ENCODE results near the gene LHX1. TPM values are rescaled to one million over a fixed set of nuclear protein-coding genes. Genes with fewer than 3 reads are reported as not detected.
A peak's percentile ranks its signal among the peaks of the same experiment; 100 is the strongest.

The LHX1 gene
- total RNA-seq, 1 experiment from 2014 or later = 0.61 TPM

DNA sequence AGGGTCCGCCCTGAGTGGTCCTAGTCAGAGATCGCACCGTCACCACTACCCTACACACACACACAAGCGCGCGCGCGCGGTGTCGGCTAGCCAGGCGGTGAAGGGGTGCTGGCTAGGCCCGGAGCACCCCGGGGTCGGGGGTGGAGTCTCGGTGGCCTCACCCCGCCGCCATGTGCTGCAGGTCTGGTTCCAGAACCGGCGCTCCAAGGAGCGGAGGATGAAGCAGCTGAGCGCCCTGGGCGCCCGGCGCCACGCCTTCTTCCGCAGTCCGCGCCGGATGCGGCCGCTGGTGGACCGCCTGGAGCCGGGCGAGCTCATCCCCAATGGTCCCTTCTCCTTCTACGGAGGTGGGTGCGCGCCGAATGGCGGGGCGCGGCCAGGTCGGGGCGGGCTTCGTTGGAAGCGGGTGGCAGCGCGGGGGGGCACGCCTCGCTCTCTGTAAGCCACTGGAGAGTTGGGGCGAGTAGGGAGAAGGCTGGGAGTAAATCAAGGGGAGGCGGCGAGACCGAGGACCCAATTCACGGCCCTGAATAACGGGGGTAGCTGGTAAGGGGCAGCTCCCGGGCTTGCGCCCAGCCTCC, 4.8 kb downstream of the LHX1 start:
- Mint-ChIP-seq H3K27ac (no peak overlapping the region), H3K36me3 (no peaks in the 10 kb centered on the region), H3K4me1 (peaks cover 76% of the 10 kb centered on the region), H3K27me3 (ENCODE audit: low read depth) (peaks cover 100% of the 10 kb centered on the region), H3K9me3 (no peaks in the 10 kb centered on the region), H3K4me3 (peak overlapping the region; percentile 55)
- DNase-seq (ENCODE audit: low spot score) (peak; percentile 50), ATAC-seq (no peak; the same call in 1 of the 2 replicates)
- POLR2A ChIA-PET = interaction anchor here (0.7 kb wide), 1 partner anchor 11 kb away, joined by 3 read pairs; no protein-coding TSS in a partner anchor
- CTCF ChIA-PET = interaction anchor here (0.5 to 1.1 kb wide), 2 partner anchors 222 to 309 kb away, joined by 3 read pairs; no protein-coding TSS in a partner anchor
- TF ChIP-seq GABPB1 (CRISPR knock-in tag; IDR thresholded peaks at IDR 0.05) = no peak
- TF ChIP-seq, protein P1, sequence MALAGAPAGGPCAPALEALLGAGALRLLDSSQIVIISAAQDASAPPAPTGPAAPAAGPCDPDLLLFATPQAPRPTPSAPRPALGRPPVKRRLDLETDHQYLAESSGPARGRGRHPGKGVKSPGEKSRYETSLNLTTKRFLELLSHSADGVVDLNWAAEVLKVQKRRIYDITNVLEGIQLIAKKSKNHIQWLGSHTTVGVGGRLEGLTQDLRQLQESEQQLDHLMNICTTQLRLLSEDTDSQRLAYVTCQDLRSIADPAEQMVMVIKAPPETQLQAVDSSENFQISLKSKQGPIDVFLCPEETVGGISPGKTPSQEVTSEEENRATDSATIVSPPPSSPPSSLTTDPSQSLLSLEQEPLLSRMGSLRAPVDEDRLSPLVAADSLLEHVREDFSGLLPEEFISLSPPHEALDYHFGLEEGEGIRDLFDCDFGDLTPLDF (CRISPR knock-in tag; IDR thresholded peaks at IDR 0.05) = no peak
- TF ChIP-seq ESRRA (CRISPR knock-in tag; IDR thresholded peaks at IDR 0.05; ENCODE audit: borderline replicate concordance) = no peak
- TF ChIP-seq, protein P2, sequence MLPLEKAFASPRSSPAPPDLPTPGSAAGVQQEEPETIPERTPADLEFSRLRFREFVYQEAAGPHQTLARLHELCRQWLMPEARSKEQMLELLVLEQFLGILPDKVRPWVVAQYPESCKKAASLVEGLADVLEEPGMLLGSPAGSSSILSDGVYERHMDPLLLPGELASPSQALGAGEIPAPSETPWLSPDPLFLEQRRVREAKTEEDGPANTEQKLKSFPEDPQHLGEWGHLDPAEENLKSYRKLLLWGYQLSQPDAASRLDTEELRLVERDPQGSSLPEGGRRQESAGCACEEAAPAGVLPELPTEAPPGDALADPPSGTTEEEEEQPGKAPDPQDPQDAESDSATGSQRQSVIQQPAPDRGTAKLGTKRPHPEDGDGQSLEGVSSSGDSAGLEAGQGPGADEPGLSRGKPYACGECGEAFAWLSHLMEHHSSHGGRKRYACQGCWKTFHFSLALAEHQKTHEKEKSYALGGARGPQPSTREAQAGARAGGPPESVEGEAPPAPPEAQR (CRISPR knock-in tag; IDR thresholded peaks at IDR 0.05) = no peak
- TF ChIP-seq, protein P3, sequence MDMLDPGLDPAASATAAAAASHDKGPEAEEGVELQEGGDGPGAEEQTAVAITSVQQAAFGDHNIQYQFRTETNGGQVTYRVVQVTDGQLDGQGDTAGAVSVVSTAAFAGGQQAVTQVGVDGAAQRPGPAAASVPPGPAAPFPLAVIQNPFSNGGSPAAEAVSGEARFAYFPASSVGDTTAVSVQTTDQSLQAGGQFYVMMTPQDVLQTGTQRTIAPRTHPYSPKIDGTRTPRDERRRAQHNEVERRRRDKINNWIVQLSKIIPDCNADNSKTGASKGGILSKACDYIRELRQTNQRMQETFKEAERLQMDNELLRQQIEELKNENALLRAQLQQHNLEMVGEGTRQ (CRISPR knock-in tag; IDR thresholded peaks at IDR 0.05) = peak; percentile 24; the same call in 1 of the 2 replicates
- TF ChIP-seq FOXP1 (CRISPR knock-in tag; IDR thresholded peaks at IDR 0.05; ENCODE audit: borderline replicate concordance) = no peak
- TF ChIP-seq, protein P4, sequence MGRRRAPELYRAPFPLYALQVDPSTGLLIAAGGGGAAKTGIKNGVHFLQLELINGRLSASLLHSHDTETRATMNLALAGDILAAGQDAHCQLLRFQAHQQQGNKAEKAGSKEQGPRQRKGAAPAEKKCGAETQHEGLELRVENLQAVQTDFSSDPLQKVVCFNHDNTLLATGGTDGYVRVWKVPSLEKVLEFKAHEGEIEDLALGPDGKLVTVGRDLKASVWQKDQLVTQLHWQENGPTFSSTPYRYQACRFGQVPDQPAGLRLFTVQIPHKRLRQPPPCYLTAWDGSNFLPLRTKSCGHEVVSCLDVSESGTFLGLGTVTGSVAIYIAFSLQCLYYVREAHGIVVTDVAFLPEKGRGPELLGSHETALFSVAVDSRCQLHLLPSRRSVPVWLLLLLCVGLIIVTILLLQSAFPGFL (CRISPR knock-in tag; IDR thresholded peaks at IDR 0.05; ENCODE audit: borderline replicate concordance) = no peak
- TF ChIP-seq NR3C1 (CRISPR knock-in tag; conservative IDR thresholded peaks at IDR 0.05; ENCODE audit: low read depth) = no peak
- TF ChIP-seq, protein P5, sequence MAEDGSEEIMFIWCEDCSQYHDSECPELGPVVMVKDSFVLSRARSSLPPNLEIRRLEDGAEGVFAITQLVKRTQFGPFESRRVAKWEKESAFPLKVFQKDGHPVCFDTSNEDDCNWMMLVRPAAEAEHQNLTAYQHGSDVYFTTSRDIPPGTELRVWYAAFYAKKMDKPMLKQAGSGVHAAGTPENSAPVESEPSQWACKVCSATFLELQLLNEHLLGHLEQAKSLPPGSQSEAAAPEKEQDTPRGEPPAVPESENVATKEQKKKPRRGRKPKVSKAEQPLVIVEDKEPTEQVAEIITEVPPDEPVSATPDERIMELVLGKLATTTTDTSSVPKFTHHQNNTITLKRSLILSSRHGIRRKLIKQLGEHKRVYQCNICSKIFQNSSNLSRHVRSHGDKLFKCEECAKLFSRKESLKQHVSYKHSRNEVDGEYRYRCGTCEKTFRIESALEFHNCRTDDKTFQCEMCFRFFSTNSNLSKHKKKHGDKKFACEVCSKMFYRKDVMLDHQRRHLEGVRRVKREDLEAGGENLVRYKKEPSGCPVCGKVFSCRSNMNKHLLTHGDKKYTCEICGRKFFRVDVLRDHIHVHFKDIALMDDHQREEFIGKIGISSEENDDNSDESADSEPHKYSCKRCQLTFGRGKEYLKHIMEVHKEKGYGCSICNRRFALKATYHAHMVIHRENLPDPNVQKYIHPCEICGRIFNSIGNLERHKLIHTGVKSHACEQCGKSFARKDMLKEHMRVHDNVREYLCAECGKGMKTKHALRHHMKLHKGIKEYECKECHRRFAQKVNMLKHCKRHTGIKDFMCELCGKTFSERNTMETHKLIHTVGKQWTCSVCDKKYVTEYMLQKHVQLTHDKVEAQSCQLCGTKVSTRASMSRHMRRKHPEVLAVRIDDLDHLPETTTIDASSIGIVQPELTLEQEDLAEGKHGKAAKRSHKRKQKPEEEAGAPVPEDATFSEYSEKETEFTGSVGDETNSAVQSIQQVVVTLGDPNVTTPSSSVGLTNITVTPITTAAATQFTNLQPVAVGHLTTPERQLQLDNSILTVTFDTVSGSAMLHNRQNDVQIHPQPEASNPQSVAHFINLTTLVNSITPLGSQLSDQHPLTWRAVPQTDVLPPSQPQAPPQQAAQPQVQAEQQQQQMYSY (CRISPR knock-in tag; IDR thresholded peaks at IDR 0.05) = no peak
- peak; percentile 13; the same call in 1 of the 2 replicates for TF ChIP-seq FOXK1 (CRISPR knock-in tag; IDR thresholded peaks at IDR 0.05)
- TF ChIP-seq ZNF423 (CRISPR knock-in tag; IDR thresholded peaks at IDR 0.05) = 0 out of 2 replicates have a peak, but pooled peaks have one; percentile 10
- no peak for TF ChIP-seq CBFB (CRISPR knock-in tag; IDR thresholded peaks at IDR 0.05; ENCODE audit: low read depth)
- TF ChIP-seq, protein P6, sequence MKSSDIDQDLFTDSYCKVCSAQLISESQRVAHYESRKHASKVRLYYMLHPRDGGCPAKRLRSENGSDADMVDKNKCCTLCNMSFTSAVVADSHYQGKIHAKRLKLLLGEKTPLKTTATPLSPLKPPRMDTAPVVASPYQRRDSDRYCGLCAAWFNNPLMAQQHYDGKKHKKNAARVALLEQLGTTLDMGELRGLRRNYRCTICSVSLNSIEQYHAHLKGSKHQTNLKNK (CRISPR knock-in tag; IDR thresholded peaks at IDR 0.05) = no peak
- TF ChIP-seq, protein P7, sequence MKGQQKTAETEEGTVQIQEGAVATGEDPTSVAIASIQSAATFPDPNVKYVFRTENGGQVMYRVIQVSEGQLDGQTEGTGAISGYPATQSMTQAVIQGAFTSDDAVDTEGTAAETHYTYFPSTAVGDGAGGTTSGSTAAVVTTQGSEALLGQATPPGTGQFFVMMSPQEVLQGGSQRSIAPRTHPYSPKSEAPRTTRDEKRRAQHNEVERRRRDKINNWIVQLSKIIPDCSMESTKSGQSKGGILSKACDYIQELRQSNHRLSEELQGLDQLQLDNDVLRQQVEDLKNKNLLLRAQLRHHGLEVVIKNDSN (CRISPR knock-in tag; IDR thresholded peaks at IDR 0.05) = peak; percentile 24; the same call in 1 of the 2 replicates
- 0 out of 2 replicates have a peak, but pooled peaks have one; percentile 32 for TF ChIP-seq KAT7 (CRISPR knock-in tag; IDR thresholded peaks at IDR 0.05; ENCODE audit: borderline replicate concordance)
- TF ChIP-seq SMAD4 (CRISPR knock-in tag; IDR thresholded peaks at IDR 0.05) = 0 out of 2 replicates have a peak, but pooled peaks have one; percentile 44
- TF ChIP-seq, protein P8, sequence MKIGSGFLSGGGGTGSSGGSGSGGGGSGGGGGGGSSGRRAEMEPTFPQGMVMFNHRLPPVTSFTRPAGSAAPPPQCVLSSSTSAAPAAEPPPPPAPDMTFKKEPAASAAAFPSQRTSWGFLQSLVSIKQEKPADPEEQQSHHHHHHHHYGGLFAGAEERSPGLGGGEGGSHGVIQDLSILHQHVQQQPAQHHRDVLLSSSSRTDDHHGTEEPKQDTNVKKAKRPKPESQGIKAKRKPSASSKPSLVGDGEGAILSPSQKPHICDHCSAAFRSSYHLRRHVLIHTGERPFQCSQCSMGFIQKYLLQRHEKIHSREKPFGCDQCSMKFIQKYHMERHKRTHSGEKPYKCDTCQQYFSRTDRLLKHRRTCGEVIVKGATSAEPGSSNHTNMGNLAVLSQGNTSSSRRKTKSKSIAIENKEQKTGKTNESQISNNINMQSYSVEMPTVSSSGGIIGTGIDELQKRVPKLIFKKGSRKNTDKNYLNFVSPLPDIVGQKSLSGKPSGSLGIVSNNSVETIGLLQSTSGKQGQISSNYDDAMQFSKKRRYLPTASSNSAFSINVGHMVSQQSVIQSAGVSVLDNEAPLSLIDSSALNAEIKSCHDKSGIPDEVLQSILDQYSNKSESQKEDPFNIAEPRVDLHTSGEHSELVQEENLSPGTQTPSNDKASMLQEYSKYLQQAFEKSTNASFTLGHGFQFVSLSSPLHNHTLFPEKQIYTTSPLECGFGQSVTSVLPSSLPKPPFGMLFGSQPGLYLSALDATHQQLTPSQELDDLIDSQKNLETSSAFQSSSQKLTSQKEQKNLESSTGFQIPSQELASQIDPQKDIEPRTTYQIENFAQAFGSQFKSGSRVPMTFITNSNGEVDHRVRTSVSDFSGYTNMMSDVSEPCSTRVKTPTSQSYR (CRISPR knock-in tag; IDR thresholded peaks at IDR 0.05) = no peak
- TF ChIP-seq, protein P9, sequence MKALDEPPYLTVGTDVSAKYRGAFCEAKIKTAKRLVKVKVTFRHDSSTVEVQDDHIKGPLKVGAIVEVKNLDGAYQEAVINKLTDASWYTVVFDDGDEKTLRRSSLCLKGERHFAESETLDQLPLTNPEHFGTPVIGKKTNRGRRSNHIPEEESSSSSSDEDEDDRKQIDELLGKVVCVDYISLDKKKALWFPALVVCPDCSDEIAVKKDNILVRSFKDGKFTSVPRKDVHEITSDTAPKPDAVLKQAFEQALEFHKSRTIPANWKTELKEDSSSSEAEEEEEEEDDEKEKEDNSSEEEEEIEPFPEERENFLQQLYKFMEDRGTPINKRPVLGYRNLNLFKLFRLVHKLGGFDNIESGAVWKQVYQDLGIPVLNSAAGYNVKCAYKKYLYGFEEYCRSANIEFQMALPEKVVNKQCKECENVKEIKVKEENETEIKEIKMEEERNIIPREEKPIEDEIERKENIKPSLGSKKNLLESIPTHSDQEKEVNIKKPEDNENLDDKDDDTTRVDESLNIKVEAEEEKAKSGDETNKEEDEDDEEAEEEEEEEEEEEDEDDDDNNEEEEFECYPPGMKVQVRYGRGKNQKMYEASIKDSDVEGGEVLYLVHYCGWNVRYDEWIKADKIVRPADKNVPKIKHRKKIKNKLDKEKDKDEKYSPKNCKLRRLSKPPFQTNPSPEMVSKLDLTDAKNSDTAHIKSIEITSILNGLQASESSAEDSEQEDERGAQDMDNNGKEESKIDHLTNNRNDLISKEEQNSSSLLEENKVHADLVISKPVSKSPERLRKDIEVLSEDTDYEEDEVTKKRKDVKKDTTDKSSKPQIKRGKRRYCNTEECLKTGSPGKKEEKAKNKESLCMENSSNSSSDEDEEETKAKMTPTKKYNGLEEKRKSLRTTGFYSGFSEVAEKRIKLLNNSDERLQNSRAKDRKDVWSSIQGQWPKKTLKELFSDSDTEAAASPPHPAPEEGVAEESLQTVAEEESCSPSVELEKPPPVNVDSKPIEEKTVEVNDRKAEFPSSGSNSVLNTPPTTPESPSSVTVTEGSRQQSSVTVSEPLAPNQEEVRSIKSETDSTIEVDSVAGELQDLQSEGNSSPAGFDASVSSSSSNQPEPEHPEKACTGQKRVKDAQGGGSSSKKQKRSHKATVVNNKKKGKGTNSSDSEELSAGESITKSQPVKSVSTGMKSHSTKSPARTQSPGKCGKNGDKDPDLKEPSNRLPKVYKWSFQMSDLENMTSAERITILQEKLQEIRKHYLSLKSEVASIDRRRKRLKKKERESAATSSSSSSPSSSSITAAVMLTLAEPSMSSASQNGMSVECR (CRISPR knock-in tag; IDR thresholded peaks at IDR 0.05; ENCODE audit: borderline replicate concordance) = 0 out of 2 replicates have a peak, but pooled peaks have one; percentile 40
